Activated CD8-positive, alpha-beta memory T cell treated with anti-CD3 and anti-CD28 coated beads, Interleukin-2, amount 50 U/mL, for 4 hours (primary cell): ENCODE results near the gene C17orf107.
"Not testable (repeated sequence)": the region's sequence is repeated elsewhere in the genome, so short reads cannot be mapped to it uniquely, and the experiment has no call there.

Experiments used
- DNase-seq: peaks from one replicate; pipeline ENCODE4 v3.0.0-alpha.2; 2020

Gene C17orf107

DNA sequence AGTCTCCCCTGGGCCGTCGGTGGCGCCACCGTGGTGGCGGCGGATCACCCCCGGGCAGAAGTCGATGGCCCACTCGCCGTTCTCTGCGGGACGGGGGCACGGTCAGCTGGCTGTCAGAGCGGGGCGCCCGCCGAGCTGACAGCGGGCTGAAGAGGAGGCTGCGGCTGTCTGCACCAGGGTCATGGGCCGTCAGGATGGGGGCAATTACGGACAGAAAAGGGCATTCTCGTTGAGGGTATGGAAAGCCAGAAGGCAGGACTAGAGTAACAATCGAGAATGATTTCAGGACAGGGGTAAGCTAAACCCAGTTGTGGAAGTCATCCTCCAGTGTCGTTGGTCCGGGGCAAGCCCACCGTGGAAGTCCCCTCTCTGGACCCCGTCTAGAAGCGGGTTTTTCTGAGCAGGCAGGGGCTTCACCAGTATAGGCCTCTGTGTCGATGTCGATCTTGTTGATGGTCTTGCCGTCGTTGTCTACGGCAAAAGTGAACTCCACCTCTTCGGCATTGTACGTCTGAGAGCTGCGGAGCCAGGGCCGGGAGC, 1.8 kb downstream of the C17orf107 start:
- no peak for DNase-seq

DNA sequence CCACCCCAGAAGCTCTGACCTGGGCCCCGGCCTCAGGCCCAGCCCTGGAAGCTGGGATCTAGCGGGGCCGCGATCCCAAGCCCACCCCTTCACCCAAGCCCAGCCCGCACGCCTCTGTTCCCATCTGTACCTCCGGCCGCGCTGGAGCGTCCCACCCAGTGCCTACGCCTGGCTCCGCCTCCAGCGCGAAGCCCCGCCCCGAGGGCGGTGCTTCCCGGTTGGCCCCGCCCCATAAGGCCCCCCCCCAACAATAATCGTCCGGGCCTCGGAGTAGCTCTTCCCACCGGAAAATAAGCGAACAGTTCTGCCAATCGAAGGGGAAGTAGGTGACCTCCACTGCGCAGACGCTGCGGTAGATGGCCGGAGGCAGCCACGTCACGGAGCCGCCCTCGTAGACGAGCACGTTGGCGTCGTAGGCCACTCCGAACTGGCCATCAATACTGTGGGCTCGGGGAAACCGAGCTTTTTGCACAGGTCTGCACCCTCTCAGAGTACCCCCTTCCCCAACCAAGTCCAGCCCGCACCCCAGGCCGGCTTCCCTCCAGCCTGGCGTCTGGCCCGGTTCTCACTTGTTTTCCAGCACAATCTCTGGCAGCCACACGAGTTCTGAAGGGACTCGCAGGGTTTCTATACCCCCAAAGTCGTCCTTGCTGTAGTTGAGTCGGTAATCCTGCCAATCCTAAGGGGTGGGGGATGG, 2.5 kb downstream of the C17orf107 start:
- no peak for DNase-seq

DNA sequence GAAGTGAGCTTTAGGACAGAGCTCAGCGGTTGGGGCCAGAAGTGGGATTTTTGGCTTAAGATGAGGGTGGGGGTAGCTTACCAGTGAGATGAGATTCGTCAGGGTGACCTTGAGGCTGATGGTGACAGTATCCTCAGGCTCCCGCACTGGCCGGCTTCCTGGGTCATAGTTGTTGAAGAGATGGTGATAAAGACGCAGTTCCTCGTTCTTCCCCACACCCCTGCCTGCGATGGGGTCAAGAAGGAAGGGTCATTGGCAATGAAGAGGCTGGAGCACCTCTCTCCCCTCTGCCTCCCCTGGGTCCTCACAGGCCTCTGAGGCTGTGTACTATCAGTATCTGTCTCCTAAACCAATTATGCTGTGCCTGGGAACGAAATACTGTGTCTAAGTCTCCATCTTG, 3.2 kb downstream of the C17orf107 start:
- DNase-seq = no peak

DNA sequence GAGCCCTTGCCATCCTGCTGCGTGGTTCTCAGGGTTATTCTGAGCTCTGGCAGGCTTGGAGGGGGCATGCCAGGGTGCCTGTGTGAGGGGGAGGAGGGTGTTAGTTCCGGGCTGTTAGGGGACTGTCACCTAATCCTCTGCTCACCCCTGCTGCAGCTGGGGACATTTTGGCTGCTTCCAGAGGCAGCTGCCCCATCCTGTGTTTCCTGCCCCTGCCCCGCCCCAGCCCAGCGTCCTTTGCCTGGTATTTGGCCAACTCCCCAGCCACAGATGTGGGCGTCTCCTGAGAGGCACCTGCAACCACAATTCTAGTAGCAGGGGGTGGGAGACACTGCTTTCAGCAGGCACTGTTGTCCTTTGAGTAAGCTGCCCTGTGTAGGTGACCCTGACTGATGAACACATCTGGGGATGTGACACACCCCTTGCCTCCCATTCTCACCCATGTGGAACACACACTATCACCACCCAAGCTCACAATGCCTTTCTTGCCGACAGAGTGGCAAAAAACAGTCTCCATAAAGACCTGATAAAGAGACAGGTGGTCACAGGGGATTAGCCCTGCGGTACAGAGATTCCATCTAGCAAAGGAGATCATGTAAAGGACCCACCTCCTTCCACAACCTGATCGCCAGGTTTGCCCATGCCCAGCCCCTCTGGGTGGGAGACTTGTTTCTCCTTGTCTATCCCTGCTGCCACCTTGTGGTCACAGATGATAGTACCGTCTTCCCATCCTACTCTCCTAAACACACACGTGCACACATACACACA, 3.9 kb downstream of the C17orf107 start, which contains the start of gene CHRNE:
CHRNE (minus strand) TSS at position 48 of the 768 bp plus-strand sequence; CDS start at position 13, 35 bp downstream.
- peak; percentile 78 for DNase-seq

DNA sequence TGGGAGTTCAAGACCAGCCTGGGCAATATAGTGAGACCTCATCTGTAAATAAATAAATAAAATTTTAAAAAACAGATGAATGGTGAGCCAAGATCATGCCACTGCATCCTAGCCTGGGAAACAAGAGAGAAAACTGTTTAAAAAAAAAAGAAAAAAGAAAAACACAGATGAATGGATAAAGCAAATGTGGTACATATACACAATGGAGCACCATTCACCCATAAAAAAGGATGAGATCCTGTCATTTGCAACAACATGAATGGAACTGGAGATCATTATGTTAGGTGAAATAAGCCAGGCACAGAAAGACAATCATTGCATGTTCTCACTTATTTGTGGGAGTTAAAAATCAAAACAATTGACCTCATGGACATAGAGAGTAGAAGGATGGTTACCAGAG, 7.3 kb downstream of the C17orf107 start:
- not testable (repeated sequence) for DNase-seq

DNA sequence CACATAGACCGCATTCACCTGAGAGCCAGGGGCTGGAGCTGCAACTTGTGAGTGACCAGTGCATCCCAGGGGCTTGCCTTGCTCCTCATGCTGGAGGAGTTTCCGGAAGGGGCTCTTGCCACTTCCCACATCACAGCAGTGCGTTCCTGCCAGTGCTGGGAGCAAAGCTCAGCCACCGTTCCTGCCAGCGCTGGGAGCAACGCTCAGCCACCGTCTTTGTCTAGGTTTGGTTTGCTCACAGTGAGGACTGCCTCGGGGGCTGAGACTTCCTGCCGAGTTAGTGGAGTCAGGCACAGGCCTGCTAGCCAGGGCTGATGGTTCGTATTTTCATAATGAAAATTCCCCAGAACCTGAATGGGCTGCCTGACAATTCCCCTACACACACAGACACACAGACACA, 9.0 kb downstream of the C17orf107 start:
- DNase-seq = no peak

DNA sequence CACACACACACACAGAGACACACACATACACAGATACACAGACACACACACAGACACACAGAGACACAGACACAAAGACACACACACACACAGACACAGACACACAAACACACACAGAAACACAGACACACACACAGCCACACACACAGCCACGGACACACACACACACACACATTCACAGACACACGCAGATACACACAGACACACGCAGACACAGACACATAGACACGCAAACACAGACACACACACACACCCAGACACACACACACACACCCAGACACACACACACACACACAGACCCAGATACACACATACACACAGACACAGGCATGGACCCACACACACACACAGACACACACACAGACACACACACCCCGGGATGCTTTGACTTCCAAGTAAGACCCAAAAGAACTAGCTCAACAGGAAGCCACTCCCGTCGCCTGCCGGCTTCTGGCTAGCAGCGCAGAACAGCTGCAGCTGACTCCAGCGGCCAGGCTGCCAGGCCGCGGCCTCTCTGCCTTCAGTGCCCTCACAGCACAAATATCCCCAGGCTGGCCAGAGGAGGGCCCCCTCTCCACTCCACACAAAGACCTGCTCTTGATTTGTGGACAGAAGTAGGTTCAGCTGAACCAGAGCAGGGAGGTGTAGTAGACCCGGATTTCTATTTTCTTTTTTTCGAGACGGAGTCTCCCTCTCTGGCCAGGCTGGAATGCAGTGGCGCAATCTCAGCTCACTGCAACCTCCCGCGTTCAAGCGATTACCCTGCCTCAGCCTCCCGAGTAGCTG, 9.6 kb downstream of the C17orf107 start:
- peak; percentile 72 for DNase-seq

DNA sequence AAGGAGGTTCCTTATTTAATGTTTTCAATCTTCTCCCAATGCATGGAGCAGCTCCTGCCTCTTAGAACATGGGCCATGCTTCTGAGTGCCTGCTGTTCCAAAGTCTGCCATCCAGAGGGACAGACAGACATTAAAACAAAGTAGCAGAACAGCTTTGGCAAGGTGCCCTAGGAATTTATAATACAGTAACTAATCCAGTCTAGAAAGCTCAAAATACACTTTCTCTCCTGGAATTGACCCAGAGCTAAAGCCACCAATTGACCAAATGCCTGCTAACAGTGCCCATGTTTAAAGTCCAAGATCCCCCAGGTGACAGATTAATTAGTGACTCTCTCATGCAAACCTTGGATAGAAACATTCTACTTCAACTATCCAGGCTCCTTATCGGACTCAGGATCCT, 14.7 kb downstream of the C17orf107 start:
- DNase-seq = no peak

DNA sequence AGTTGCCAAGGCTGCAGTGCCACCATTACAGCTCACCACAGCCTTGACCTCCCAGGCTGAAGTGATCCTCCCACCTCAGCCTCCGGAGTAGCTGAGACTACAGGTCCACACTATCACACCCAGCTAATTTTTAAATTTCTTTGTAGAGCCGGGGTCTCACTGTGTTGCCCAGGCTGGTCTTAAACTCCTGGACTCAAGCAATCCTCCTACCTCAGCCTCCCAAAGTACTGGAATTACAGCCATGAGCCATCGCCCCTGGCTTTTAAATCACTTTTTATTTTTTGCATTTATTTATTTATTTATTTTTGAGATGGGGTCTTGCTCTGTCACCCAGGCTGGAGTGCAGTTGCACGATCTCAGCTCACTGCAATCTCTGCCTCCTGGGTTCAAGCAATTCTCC, 15.2 kb downstream of the C17orf107 start:
- DNase-seq = not testable (repeated sequence)

DNA sequence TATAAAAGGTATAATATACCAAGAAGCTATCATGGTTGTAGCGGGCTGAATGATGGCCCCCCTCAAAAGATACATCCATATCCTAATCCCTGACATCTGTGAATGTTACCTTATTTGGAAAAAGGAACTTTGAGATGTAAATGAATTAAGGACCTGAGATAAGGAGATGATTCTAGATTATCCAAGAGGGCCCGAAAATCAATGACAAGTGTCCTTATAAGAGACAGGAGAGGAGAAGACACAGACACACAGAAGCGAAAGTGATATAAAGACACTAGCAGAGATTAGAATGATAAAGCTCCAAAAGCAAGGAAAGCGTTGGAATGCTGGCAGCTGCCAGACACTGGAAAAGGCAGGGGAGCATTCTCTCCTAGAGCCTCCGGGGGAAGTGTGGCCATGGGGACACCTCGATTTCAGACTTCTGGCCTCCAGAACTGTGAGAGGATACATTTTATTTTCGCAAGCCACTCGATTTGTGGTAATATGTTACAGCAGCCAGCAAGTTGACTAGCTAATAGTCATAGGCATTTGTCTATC, 20.2 kb downstream of the C17orf107 start:
- DNase-seq = no peak

DNA sequence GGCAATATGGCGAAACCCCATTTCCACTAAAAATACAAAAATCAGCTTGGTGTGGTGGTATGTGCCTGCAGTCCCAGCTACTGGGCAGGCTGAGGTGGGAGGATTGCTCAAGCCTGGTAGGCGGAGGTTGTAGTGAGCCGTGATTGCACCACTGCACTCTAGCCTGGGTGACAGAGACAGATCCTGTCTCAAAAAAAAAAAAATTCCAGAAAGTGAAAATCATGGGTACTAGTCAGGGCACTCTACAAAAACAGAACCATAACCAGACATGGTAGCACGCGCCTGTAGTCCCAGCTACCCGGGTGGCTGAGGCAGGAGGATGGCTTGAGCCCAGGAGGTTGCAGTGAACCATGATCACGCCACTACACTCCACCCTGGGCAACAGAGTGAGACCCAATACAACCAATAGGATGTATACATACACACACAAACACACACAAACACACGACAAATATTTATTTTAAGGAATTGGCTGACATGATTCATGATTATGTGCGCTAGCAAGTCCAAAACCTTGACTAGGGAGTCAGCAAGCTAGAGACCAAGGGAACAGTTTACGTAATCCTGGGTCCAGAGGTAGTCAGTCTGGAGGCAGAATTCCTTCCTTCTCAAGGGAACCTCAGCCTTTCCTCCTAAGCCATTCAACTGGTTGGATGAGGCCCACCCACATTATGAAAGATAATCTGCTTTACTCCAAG, 21.2 kb downstream of the C17orf107 start:
- DNase-seq = no peak

DNA sequence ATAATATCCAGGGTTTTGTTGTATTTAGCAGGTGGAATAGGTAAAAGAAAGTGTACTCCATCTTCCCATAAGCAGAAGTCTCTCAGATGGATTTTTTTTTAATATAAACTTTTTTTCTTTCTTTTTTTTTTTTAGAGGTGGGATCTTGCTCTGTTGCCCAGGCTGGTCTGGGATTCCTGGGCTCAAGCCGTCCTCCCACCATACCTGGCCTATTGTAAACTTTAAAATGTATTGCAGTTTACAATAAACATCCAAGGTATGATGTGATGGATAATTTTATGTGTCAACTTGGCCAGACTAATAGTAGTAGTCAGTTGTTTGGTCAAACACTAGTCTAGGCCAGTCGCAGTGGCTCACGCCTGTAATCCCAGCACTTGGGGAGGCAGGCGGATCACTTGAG, 22.0 kb downstream of the C17orf107 start:
- DNase-seq = no peak

DNA sequence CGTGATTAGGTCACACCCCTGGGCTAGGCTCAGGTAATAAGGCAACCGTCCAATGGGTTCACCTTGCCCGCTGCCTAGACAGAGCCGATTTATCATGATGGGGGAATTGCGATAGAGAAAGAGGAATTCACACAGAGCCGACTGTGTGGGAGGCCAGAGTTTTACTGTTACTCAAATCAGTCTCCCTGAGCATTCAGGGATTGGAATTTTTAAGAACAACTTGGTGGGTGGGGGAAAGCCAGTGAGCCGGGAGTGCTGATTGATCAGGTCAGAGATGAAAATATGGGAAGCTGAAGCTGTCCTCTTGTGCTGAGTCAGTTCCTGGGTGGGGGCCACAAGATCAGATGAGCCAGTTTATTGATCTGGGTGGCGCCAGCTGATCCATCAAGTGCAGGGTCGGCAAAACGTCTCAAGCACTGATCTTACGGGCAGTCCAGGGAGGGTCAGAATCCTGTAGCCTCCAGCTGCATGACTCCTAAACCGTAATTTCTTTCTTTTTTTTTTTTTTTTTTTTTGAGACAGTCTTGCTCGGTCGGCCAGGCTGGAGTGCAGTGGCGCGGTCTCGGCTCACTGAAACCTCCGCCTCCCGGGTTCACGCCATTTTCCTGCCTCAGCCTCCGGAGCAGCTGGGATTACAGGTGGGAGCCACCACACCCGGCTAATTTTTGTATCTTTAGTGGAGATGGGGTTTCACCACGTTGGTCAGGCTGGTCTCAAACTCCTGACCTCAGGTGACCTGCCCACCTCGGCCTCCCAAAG, 27.4 kb downstream of the C17orf107 start:
- DNase-seq = not testable (repeated sequence)

DNA sequence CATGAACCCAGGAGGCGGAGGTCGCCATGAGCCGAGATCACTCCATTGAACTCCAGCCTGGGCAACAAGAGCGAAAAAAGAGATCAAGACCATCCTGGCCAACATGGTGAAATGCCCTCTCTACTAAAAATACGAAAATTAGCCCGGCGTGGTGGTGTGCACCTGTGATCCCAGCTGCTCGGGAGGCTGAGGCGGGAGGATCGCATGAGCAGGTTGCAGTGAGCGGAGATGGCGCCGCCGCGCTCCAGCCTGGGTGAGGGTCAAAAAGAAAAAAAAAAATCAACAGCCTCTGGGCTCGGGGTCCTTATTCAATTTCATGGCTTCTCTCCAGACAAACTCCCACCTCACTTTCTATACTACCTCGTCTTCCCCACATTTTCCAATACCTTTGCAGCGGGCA, 29.5 kb downstream of the C17orf107 start:
- no peak for DNase-seq

DNA sequence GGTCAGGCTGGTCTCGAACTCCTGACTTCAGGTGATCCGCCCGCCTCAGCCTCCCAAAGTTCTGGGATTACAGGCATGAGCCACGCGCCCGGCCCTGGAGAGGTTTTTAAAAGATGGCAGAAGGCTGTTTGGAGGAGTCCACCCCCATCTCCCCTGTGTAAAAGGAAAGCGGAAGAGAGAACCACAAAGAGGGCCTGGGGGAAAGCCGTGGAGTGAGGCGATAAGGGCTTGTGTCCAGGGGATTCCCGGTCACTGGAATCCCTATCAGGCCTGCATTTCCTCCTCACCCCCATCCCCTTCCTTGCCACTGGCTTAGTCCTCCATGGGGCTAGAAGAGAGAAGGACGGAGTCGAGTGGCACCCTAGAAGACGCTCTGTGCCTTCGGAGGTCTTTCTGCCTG, 32.6 kb downstream of the C17orf107 start, which contains the start of gene GP1BA:
GP1BA (plus strand) TSS at position 315 of the 400 bp plus-strand sequence. CDS start 328 bp downstream, outside the sequence.
- no peak for DNase-seq

DNA sequence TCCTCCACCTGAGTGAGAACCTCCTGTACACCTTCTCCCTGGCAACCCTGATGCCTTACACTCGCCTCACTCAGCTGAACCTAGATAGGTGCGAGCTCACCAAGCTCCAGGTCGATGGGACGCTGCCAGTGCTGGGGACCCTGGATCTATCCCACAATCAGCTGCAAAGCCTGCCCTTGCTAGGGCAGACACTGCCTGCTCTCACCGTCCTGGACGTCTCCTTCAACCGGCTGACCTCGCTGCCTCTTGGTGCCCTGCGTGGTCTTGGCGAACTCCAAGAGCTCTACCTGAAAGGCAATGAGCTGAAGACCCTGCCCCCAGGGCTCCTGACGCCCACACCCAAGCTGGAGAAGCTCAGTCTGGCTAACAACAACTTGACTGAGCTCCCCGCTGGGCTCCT, 33.4 kb downstream of the C17orf107 start:
- no peak for DNase-seq

DNA sequence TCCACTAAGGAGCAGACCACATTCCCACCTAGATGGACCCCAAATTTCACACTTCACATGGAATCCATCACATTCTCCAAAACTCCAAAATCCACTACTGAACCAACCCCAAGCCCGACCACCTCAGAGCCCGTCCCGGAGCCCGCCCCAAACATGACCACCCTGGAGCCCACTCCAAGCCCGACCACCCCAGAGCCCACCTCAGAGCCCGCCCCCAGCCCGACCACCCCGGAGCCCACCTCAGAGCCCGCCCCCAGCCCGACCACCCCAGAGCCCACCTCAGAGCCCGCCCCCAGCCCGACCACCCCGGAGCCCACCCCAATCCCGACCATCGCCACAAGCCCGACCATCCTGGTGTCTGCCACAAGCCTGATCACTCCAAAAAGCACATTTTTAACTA, 34.3 kb downstream of the C17orf107 start:
- no peak for DNase-seq

DNA sequence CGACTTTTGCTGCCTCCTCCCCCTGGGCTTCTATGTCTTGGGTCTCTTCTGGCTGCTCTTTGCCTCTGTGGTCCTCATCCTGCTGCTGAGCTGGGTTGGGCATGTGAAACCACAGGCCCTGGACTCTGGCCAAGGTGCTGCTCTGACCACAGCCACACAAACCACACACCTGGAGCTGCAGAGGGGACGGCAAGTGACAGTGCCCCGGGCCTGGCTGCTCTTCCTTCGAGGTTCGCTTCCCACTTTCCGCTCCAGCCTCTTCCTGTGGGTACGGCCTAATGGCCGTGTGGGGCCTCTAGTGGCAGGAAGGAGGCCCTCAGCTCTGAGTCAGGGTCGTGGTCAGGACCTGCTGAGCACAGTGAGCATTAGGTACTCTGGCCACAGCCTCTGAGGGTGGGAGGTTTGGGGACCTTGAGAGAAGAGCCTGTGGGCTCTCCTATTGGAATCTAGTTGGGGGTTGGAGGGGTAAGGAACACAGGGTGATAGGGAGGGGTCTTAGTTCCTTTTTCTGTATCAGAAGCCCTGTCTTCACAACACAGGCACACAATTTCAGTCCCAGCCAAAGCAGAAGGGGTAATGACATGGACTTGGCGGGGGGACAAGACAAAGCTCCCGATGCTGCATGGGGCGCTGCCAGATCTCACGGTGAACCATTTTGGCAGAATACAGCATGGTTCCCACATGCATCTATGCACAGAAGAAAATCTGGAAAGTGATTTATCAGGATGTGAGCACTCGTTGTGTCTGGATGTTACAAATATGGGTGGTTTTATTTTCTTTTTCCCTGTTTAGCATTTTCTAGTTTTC, 35.0 kb downstream of the C17orf107 start:
- DNase-seq = no peak

DNA sequence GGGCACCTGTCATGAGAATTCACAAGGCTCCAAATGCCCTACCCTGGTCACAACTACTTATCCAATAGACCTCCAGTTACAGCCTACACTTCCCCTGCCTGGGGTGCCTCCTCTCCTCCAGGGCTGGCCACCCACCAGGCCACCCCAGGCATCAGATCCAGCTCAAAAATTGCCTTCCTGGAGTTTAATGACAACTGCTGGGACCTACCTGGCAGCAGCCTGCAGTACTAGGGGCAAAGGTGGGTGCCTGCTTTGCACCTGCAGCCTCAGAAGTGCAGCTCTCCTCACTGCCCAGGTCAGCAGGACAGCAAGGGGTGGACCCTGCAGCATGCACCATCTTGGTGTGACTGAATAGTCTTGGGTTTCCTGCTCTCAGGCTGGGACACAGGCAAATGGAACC, 36.3 kb downstream of the C17orf107 start:
- DNase-seq = no peak

DNA sequence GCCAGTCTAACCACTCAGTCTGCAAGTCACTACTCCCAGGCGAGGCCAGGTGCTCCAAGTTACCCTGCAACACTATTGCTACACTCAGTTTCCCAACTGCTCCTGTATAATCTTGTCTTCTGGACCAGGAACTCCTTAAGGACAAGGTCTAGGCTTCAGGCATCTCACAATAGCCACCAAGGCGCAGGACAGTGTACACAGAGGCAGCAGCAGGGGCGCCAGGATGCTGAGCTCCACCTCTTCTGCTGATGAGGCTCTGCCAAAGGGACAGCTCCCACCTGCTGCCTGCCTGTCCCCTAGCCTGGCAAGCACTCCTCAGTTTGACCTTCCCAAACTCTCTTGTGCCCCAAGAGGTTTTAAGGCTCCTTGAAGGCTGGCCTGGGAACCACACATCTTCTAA, 37.1 kb downstream of the C17orf107 start:
- DNase-seq = no peak

DNA sequence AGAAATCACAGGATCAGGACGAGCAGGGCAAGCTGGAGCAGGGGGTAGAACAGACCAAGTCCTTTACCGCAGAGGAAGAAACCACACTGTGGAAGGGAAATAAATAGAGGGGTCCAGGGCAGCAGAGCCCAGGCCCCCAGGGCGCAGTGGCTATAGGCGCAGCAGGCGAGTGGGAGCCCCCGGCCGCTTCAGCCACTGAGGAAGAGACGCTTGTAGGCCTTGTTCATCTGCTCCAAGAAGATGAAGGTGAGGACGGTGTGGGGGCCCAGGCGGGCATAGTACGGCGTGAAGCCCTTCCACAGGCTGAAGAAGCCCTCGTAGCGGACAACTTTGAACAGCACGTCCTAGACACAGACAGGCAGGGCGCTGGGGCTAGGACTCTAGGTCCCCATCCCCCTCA, 38.2 kb downstream of the C17orf107 start:
- no peak for DNase-seq
